AG08396 (cell line): ENCODE measurements around the gene AIF1.

Experiments used
- DNase-seq: peaks from one replicate; pipeline ENCODE4 v3.0.0; 2012; ENCODE audit warnings: low spot score, mixed read lengths

The AIF1 gene

DNA sequence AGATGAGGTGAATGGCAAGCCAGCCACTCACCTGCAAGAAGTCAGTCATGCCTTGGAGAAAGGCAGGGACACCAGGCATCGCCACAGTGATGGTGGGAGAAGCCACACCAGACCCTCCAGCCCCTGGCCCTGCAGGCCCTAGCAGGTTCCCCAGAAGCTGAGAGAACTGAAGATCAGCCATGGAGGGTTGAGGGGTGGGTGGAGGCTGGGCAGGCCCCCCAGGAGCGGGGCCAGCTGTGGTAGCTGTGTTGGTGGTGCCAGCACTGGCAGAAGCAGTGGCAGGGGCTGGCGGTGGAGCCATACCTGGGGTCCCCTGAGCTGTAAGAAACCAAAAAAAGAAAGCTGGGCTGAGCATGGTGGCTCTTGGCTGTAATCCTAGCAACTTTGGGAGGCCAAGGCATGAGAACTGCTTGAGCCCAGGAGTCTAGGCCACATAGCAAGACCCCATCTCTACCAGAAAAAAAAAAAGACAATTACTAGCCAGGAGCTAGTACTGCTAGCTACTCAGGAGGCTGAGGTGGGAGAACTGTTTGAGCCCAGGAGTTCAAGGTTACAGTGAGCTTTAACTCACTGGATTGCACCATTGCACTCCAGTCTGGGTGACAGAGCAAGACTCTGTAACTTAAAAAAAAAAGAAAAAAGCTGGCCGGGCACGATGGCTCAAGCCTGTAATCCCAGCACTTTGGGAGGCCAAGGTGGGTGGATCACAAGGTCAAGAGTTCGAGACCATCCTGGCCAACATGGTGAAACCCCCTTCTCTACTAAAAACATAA lies 27.9 kb downstream of the AIF1 start:
- no peak for DNase-seq

DNA sequence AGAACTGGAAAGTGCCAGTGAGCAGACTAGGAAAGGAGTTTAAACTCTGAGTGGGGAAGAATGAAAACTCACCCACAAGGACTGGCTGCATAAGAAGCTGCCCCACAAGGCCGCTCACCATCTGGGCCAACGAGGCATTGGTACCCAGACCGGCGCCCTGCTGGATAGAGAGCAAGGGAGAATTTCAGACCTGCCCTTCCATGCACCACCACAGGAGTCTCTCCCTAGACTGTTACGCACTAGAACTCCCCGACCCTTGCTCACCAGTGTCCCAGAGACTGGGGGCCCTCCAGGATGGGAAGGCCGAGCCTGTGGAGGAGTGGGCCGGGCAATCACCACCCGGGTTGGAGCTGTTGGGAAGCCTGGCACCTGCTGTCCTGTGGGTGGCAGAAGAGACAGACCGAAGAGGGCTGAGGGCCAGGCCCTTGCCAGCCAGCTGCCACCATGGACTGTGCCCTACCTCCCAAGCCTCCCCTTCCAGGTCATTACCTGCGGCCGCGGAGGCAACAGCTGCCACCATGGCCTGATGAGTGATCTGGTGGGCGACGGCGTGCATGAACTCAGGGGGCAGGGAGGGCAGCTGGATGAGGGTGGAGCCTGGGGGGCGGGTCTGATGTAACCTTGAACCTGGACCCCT lies 28.9 kb downstream of the AIF1 start:
- DNase-seq: no peak

DNA sequence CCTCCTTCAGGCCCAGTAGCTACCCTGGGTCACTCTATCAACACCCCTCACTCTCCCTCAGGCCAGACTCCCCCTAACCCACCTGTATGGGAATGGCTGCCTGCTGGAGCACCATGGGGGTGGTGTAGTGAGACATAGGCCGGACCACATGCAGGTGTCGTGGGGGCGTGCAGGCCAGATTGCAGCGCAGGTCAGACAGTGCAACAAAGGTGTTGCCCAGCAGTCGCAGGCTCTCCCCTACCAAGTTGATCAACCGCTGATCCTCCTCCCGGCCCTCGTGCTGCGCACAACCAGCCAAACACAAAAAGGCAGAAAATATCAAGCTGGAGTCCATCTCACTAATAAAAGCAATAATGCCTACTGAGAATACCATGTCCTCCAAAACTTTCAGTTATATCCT lies 30.3 kb downstream of the AIF1 start:
- no peak for DNase-seq

DNA sequence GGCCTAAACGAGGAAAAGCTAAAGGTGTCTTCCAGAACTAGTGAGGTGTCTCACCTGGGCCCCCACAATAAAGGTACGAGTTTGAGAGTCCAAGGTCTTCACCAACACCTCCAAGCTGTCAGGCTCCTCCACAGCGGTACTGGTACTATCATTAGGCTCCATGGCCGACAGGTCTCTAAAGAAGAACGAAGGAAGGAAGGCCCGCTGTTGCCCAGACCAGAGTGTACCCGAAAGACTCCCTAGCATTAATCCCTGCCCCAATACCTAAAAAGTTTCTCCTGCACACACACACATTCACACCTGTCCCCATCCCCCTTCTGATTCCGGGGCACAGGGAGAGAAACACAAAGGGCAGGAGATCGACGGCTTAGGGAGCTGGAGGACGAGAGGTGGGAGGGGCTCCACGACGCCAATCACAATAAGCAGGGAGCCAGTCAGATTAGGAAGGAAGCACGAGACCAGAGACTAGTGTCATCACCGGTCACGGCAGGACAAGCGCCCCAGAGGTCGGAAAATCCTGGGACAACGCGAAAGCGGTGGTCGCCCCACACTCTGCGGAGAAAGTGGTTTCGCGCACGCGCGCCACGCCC lies 36.7 kb downstream of the AIF1 start:
- DNase-seq: peak; percentile 83

DNA sequence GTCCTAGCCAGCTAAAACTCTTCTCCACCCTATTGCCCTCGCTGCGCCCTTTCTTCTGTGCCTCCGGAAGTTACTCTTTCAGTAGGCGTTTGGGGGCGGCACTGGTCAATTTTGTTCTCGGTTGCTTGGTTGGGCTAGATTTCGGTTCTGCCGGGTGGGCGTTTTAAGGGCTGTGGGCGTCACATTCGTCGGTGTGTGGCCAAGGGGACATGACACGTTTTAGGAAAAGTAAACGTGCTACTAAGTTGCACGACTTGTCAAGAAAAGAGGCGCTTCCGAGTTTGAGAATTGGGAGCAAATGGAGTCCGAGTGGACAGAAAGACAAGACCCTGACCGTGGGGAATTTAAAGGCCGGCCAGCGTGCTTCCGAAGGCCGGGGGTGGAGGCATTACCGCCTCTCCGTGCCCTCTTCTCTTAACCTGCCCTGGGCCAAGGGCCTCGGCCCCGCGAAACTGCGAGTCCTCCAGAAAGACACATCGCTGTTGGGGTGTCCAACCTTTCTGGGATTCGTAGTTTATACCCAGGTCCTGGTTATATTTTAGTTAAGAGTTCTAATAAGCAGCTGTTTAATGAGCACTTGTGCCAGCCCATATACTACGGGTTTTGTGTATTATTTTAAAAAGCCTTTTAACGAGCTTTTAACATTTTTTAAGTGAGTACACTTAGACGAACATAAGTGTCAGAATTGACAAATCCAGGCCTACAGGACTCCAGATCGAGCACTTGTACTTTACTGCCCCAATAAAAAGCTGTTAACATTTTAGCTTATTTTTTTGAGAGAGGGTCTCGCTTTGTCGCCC lies 38.1 kb downstream of the AIF1 start:
- DNase-seq: peak; percentile 89

DNA sequence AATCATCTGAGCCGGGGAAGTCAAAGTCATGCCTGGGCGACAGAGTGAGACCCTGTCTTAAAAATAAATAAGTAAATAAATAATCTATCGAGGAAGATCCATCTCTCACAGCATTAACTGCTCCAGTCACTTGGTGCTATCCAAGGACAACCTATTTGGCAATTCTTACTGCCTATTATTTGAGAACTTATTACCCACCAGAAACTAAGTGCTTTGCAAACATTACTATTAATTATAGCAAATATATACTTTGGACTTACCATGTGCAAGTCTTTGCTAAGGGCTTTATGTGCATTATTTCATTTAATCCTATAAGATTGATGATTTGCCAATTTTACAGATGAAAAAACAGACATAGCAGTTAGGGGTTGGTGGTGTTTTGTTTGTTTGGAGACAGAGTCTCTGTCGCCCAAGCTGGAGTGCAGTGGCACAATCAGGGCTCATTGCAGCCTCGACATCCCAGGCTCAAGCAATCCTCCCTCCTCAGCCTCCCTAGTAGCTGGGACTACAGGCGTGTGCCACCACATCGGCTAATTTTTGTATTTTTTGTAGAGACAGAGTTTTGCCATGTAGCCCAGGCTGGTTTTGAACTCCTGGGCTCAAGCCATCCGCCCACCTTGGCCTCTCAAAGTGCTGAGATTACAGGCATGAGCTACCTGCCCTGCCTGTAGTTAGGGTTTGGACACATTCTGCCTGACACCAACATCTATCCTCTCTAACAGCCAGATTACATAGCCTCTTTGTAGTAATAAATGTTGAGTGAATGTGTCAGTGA lies 39.7 kb downstream of the AIF1 start:
- DNase-seq: no peak

DNA sequence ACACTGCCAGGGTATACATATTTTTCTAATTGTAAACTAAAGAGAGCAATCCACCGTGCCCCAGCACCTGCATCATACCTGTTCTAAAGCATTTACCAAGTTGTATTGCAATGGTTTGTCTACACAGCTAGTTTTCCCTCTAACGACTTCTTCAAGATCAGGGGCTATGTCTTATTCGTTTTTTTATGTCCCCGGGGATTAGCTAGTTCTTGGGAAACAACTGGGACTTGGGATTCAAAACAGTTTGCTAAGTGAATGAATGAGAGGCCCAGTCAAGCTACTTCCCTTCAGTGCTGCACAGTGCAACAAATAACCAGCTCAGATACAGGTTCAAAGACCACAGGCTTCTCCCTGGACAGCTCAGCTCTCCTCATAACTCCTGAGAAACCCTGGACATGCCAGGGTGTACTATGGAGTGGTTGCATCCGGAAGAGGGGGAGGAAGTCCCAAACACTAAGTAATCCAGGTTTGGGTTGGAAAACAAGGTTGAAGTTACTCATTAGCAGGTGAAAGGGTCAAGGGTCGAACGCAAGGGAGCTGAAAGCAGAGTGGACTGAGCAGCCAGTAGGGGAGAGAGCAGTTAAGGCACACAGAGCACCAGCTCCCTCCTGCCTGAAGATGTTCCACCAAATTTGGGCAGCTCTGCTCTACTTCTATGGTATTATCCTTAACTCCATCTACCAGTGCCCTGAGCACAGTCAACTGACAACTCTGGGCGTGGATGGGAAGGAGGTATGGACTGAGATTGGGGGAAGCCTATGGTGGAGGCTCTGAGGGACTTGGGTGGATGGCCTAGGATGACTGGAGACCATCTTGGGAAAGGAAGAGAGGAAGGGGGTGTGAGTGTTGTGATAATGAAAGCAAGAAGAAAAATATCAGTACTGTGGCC lies 40.6 kb downstream of the AIF1 start, which contains the start of gene APOM:
TSS of gene APOM (plus strand) at position 546 of the 889 bp plus-strand sequence. CDS start at position 619, 73 bp downstream.
- DNase-seq: no peak

DNA sequence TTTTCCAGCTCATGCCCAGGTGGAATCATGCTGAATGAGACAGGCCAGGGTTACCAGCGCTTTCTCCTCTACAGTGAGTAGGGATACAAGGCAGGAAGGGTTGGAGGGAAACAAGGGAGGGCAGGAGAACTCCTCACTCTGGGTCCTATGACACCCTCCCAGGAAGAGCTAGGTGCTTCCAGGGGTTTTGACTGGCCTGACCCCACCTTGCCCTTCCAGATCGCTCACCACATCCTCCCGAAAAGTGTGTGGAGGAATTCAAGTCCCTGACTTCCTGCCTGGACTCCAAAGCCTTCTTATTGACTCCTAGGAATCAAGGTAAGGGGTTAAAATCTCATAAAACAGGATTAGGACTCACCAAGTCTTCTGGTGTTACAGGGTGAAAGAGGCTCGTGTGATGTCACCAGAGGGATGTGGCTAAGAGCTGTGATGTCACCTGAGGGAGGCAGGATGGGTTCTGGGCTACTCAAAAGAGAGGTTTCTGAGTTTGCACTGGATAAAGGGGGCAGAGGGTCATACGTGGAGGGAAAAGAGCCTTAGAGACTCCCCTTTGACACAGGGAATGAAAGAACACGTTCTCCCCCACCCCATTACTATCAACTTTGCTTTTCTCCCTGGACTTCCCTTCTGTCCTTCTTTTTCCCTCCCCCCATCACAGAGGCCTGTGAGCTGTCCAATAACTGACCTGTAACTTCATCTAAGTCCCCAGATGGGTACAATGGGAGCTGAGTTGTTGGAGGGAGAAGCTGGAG lies 42.5 kb downstream of the AIF1 start:
- DNase-seq: no peak

DNA sequence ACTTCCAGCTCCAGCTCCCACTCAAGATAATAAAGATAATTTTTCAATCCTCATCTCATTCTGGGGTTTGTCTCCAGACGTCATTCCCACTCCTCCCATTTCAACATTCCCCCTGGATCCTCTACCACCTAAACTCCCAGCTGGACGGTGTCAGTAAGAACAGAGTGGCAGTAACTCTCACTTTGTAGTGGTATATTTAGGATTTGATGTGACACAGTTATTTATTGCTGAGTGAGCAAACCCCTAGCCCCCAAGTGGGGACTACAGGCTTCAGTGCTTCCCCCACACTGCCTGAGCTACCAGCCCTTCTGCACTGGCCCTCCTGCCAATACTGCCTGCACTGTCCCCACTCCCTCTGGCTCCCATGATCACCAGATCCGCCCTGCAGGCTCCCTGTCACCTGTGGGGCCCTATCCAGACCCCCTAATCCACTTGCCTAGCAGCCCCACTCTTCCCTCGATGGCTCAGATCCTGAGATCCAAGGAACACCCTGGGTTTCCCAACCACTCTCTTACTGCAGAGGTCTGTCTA lies 43.2 kb downstream of the AIF1 start:
- no peak for DNase-seq

DNA sequence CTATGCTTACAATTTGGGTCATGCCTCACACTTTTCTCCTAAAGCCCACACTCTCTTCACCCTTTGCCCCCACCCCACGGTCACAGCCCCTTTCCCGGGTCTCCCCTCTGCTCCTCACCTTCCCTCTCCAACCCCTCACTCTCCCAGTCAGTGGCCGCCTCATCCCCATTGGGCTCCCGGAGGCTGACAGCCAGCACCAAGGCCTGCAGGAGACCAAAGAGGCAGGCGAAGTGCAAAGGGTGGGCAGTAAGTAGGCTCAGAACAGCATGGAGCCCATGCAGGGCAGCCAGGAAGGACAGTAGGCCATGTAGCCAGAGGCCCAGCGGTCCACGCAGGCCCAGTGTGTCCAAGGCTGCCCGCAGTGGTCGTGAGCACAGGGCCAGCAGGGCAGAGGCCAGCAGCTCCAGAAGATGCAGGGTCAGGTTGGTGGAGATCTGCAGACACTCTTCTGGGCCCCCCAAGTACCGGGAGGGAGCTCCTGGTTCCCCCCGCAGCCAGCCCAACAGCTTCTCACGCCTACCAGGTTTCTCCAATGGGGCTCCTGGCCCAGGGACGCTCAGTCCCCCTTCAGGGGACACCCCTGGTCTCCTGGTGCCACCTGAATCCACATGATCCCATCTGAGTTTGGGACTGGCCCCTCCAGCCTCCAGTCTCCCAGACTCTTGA lies 44.1 kb downstream of the AIF1 start:
- no peak for DNase-seq

DNA sequence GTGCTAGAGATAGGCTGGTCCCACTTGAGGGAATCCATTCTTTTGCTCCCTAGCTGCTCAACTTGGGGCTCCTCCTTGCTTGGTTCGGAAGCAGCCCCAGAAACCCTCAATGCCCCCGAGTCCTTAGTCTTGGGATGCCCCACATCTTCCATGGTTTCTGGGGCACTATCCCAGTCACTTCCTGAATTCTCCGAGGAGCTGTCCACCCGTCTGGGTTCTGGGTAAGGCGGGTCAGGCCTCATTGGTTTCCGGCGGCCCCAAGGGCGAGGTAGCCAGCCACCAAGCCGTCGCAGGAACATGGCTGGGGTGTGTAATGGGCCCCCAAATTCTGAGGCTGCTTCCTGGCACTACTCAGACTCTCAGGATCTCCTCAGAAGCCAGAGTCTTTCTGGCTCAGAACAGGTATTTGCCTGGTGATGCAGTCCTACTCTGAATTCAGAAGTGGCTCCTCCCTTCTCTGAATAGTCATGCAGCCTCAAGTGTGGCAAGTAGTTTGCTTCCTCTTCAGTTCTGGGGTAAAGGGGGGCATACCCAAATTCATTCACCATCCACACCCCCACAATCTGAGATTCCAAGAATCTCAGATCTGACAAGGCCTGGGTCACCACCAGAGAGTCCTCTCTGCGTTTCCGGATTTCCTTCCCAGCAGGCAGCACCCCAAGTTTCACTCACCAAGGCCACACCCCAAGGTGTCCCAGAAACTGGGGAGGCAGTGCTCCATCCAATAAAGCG lies 44.8 kb downstream of the AIF1 start:
- peak; percentile 55 for DNase-seq

DNA sequence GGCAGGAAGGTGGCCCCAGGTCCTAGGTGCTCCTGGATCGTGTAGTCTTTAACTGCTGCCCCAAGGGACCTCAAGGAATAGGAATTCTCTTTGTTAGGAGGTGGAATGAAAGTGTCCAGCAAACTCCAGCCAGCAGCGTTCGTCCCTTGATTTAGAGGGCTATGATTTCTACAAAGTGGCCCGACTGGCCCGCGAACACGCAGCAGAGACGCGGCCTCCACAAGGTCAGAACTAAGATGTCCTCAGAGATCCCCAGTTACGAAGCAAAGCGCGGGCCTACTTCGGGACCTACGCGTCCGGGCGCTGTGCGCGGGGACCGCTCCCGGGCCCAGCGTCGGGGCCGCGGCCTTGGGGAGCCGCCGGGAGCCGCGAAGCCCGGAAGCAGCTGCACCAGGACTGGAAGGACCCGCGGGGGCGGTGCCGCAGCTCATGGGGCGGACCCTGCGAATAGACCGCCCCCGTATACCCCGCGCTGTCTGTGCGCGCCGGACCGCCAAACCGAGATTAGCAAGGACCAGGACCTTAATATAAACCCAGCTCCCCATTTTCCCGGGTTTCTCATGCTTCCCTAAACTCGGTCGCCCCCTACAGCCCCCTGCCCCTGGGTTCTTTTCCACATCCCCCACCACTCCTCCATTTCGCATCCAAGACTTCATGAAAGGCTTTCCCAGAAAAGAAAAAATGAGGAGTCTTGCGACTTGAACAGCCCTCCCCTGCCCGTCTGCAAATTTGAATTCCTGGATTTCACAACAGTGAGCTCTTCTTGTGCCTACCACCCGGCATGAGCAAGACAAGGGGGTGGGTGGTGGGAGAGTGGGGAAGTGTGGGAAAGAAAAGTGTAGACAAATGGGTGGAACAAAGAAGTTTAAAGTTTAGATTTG lies 45.6 kb downstream of the AIF1 start, which contains the start of gene C6orf47:
TSS of gene C6orf47 (minus strand) at position 398 of the 881 bp plus-strand sequence. CDS start 831 bp downstream, outside the sequence.
- peak; percentile 89 for DNase-seq

DNA sequence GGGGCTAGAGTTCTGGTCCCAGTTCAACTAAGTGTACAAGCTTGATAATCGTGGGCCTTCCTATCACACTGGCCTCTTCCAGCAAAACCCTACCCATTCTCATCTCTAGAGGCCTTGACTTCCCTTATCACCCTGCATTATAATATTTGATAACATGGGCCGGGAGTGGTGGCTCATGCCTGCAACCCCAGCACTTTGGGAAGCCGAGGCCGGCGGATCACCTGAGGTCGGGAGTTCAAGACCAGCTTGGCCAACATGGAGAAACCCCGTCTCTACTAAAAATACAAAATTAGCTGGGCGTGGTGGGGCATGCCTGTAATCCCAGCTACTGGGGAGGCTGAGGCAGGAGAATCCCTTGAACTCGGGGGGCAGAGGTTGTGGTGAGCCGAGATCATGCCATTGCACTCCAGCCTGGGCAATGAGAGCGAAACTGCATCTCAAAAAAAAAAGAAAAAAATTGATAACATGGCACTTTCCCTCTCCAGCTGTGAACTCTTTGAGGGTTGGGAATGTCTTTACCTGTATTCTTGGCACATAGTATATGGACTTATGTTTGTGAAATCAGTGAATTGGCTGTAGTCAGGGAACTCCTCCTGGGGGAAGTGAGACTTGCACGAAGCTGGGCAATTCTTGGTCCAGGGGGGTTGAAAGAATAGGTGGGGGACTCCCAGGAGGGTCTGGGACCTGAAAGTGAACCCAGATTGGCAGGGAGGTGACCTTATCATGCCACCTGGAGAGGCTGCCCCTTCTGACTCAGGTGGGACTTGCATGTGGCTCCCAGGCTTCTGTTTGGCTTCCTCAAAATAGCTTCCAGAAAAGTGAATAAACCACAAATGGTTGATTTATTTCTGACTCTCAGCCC lies 46.5 kb downstream of the AIF1 start:
- no peak for DNase-seq

DNA sequence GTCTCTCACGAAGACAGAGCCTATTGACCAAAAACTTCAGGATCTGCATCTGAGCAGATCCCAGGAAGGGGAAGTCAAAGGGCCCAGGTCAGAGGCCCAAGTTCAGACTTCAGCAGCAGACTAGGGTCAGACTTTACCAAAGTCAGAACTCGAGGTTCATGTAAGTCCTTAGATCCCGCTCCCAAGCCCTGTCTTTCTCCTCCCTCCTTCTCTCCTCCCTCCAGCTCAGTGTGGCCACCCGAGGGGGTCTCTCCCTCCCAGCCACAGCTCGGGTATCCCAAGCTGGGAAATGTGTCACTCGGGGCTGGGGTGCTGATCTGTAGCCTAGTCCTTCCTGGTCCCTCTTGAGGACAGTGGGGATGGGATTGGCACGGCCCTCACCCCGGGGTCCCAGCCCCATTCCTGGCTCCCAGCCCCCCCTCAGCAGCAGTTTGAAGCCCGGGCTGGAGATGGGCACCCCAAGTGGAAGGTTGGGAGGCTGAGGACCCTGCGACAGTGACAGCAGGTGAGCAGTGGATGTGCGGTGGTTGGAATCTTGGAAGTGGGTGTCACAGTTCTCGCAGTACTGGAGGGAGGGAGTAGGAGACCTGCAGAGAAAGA lies 47.2 kb downstream of the AIF1 start:
- DNase-seq: no peak

DNA sequence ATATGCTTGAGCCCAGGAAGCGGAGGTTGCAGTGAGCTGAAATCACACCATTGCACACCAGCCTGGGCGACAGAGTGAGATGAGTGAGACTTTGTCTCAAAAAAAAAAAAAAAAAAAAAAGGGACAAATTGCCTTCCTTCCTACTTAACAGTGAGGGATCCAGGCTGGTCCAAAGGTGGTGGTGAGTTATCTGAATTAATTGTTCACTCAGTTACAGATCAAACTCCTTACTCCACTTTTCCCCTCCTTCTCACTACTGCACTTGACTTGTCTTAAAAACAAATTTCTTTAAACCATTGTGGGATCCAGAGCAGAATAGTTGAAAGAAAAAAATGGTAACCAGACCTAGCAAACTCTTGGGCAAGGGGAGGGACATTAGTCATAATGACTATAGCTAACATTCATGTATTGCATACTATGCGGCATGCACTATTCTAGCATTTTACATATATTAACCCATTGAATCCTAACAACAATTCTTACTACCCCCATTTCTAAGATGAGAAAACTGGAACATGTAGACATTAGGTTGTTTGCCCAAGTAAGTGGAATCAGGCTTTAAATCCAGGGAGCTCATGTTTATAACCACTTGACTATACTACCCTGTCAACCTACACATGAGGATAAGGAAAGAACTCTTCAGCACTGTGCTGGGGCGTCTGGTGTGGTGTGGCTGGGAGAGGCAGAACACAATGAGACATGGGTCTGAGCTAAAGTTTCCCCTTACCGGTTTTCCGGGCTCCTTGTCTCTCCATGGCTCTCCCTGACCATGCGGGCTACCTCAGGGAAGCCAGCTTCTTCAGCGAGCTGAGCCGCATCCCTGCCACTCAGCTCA lies 48.3 kb downstream of the AIF1 start:
- peak; percentile 36 for DNase-seq
